Fibroblast of villous mesenchyme (primary cell): ENCODE data around the gene FBXL17. TPM values are rescaled to one million over a fixed set of nuclear protein-coding genes. Genes with fewer than 3 reads are reported as not detected.
A peak's percentile ranks its signal among the peaks of the same experiment; 100 is the strongest.

ENCODE experiments used
- DNase-seq: peaks from one replicate; pipeline ENCODE4 v3.0.0-alpha.2; 2010; ENCODE audit warnings: low read depth
- H3K4me3 ChIP-seq: 2 replicates; pipeline ENCODE4 v1.5.1; 2011; ENCODE audit warnings: low read depth, mild to moderate bottlenecking, low read length
- total RNA-seq: library from RNA; depleted of rRNA; stranded (reverse); fragments of >200 nt; gene quantifications from 2 replicates; pipeline ENCODE4 v1.2.3, GENCODE V29; 2012
- TF ChIP-seq, protein P1 (sequence below): IDR thresholded peaks from 2 replicates; pipeline ENCODE4 v1.5.1; 2012; ENCODE audit warnings: low read depth, mild to moderate bottlenecking, low read length; ENCODE audit not compliant: insufficient read depth

The FBXL17 gene
- total RNA-seq, 1 donor, result 20.3 TPM

DNA sequence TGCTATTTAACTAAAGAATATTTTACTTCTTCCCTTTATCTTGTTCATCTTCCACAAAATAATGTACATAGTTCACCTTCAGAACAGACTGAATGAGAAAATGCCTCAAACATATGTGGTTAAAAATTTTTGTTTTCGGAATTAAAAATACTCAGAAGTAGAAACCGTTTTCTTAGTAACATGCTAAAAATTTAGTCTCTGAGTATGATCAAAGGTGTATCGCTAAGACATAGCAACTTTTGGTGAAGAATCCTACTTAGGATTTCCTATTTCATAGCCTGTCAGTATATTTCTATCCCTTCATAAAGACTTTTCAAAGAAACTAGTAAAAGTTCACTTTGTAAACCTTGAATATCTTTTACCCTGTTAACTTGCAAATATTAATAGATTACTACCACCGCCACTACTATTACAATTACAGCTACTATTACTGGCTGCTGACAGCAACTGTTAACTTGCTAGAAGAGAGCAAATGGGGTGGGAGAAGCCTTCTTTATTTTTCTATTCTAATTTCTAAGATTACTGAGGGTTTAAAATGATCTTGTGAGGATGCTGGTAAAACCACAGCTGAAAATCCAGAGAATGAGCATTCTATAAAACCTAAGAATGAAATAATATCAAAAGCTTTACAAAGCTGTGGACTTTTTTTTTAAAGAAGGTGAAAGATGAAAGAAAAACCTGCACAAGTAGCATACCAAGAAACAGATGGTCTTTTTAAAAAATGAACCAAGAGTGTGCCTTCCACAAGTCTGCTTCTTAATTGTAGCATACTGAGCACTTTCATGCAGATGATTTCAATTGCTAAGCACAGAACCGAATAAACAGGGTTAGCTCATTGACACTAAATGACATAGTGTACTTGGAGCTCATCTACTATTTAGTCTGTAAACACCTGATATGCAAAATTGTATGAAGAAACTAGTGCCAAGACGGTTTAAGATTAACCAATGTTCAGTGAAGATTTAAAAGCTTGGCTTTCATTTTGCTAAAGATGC is 464.9 kb downstream of the FBXL17 start:
- no peak for DNase-seq
- H3K4me3 ChIP-seq, result no peak overlapping the region
- TF ChIP-seq, protein P1, sequence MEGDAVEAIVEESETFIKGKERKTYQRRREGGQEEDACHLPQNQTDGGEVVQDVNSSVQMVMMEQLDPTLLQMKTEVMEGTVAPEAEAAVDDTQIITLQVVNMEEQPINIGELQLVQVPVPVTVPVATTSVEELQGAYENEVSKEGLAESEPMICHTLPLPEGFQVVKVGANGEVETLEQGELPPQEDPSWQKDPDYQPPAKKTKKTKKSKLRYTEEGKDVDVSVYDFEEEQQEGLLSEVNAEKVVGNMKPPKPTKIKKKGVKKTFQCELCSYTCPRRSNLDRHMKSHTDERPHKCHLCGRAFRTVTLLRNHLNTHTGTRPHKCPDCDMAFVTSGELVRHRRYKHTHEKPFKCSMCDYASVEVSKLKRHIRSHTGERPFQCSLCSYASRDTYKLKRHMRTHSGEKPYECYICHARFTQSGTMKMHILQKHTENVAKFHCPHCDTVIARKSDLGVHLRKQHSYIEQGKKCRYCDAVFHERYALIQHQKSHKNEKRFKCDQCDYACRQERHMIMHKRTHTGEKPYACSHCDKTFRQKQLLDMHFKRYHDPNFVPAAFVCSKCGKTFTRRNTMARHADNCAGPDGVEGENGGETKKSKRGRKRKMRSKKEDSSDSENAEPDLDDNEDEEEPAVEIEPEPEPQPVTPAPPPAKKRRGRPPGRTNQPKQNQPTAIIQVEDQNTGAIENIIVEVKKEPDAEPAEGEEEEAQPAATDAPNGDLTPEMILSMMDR, result no peak

DNA sequence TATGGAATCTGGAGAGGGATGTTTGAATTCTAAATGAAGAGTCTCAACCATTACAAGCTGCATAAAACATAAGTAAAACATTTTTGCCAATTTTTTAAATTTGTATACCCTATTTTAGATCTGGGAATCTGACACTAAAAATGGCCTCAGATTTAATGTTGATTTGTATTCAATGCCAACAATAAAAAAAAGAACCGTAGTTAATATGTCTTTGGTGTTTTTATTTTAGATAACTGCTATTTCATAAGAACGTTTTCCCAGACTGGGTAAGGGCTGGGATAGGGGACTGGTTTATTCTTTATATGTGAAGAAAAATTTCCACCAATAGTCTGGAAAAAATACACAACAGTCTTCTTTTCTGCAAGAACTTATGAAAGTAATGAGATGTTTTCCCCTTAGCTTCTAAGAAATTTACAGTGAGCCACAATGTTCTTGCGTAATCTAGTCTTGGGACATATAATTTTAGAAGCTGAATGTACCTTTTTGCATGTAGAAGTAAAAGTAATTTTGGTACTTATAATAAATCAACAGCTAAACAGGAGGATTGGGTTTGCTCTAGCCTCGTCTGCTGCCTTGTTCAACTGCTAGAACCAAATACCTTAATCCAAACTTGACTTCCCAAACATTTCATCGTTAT is 466.6 kb downstream of the FBXL17 start:
- TF ChIP-seq, protein P1, result no peak
- H3K4me3 ChIP-seq, result no peak overlapping the region
- DNase-seq, result peak; percentile 50

DNA sequence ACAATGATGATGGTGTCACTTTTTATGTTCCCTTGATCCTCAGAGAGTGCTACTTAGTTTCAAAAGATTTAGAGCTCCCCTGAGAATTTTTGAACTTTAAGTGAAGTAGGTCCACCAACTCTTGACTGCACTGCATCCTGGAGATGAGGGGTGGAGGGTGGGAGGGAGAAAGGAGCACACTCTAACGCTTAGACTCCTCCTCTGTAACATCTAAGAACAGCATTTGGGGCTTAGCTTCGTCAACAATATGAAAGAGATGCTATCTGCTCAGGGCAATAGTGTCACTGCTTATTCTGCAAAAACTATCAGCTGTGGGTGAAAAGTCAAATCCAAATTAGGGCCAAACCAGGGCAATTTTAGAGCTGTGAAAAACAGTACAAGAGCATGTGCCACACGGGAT is 468.4 kb downstream of the FBXL17 start:
- DNase-seq, result no peak
- TF ChIP-seq, protein P1, result no peak
- no peak overlapping the region for H3K4me3 ChIP-seq

DNA sequence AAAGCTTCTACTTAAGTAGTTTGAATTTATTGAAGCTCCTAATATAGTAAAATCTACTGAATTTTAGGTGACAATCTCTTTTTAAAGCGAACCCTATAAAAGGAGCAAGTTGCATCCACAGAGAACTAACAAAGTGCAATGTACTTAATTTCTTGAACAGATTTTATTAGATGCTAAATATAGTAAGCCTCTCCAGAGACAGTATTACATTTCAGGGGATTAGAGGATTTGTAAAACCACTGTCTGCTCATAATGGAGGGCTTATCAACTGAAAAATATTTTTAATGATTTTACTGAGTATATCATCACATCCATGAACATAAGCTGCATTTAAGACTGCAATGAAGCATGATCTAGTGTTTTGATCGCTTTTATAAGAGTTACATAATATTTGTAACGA is 481.2 kb downstream of the FBXL17 start:
- no peak for DNase-seq
- H3K4me3 ChIP-seq, result no peak overlapping the region
- TF ChIP-seq, protein P1, result no peak

DNA sequence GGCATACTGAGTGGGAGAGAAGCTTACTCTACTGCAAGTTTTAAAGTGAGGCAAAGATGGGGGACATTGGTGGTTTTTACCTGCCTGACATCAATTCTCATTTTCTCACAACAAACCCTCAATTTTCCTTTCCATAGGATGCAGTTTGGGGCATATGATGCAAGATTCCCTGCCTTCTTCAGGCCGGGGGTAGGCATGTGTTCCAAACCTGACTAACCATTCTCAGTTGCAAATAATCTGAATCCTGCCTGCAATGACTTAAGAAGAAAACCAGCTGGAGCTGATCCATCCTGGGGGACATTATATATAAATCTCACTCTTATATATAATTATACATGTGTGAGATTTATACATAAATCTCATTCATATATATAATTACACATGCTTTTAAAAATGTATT is 487.5 kb downstream of the FBXL17 start:
- no peak overlapping the region for H3K4me3 ChIP-seq
- DNase-seq, result no peak
- TF ChIP-seq, protein P1, result no peak

DNA sequence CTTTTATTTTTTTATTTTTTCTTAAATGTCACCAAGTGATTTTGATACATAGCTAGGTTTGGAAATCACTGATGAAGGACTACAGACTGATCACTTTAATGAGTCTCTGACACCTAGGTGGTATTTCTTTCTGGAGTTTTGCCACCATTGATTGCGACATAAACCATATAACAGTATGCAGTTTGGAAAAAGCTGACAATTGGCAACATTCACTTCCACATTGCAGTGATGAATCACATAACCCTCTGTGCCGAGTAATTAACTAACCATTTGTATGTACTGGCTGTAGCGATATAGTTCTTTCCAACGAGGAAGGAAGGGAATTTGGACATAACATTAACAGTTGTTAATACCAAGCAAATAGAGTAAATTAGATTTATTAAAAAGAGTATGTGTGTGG is 488.3 kb downstream of the FBXL17 start:
- H3K4me3 ChIP-seq, result no peak overlapping the region
- peak; percentile 46 for DNase-seq
- TF ChIP-seq, protein P1, result no peak
